Panc1 (cell line): ENCODE results near the gene TRIM22. TPM values are rescaled to one million over a fixed set of nuclear protein-coding genes. Genes with fewer than 3 reads are reported as not detected.

ENCODE experiments used
- ATAC-seq: fragments of 200-7000 bp; cut with Tn5 transposase; 2 replicates; pipeline ENCODE4 v1.9.1; 2020; ENCODE audit warnings: mild to moderate bottlenecking, moderate library complexity
- Bru-seq: library from RNA; stranded (reverse); fragments of 400-500 nt; gene quantifications from one replicate; lab custom pipeline; 2021; lab: Mats Ljungman, UMichigan
- BruChase-seq, 2 experiments: library from RNA; stranded (reverse); fragments of 400-500 nt; gene quantifications; one replicate each; lab custom pipeline; 2021; lab: Mats Ljungman, UMichigan
- BruUV-seq: library from RNA; stranded (reverse); fragments of 400-500 nt; replicated peaks from 2 replicates; lab custom pipeline; 2021; lab: Mats Ljungman, UMichigan
- CTCF ChIA-PET: fragments of 300-600 bp; sonication (Branson Sonifier 250); formaldehyde crosslinking; loops from one replicate; lab custom pipeline; 2022; ENCODE audit warnings: antibody characterized with exemption; lab: Charles Lee
- POLR2A ChIA-PET: fragments of 300-600 bp; sonication (Branson Sonifier 250); formaldehyde crosslinking; loops from one replicate; lab custom pipeline; 2022; ENCODE audit warnings: antibody characterized with exemption; lab: Charles Lee
- DNase-seq: peaks from one replicate; pipeline ENCODE4 v3.0.0-alpha.2; 2010; ENCODE audit warnings: low read depth, low spot score
- H3K27ac ChIP-seq: 2 replicates; pipeline ENCODE4 v1.5.1; 2011; ENCODE audit warnings: mild to moderate bottlenecking, low read length, inconsistent platforms
- H3K27me3 ChIP-seq: fragments of 200-500 bp; sonication (Bioruptor generic); 2 replicates; pipeline ENCODE4 v1.6.0; 2014; ENCODE audit warnings: low read length, inconsistent platforms; ENCODE audit not compliant: control insufficient read depth, insufficient read depth
- H3K36me3 ChIP-seq: fragments of 200-500 bp; sonication (Bioruptor generic); 2 replicates; pipeline ENCODE4 v1.5.1; 2014; ENCODE audit warnings: inconsistent platforms, mild to moderate bottlenecking, low read length, moderate library complexity; ENCODE audit not compliant: control insufficient read depth, insufficient read depth
- H3K4me1 ChIP-seq: 2 replicates; pipeline ENCODE4 v1.5.1; 2011; ENCODE audit warnings: inconsistent platforms, mild to moderate bottlenecking, low read length, moderate library complexity; ENCODE audit not compliant: control insufficient read depth, insufficient read depth
- H3K4me3 ChIP-seq, 2 experiments: 2 replicates each; pipeline ENCODE4 v1.5.1; 2011 to 2012; ENCODE audit warnings: low read depth in 2 of 2, low read length in 2 of 2, mild to moderate bottlenecking in 2 of 2, inconsistent platforms in 1 of 2, moderate library complexity in 1 of 2
- H3K9me3 ChIP-seq: fragments of 200-500 bp; sonication (Bioruptor generic); 2 replicates; pipeline ENCODE4 v1.5.1; 2014; ENCODE audit warnings: low read depth, mild to moderate bottlenecking, inconsistent platforms, low read length, moderate library complexity; ENCODE audit not compliant: control insufficient read depth, insufficient read depth
- CTCF ChIP-seq: fragments of 450-650 bp; IDR thresholded peaks from 2 replicates; pipeline ENCODE4 v1.5.1; 2017; ENCODE audit warnings: mild to moderate bottlenecking
- POLR2AphosphoS5 ChIP-seq: IDR thresholded peaks from 2 replicates; pipeline ENCODE4 v1.6.1; 2012; ENCODE audit warnings: mild to moderate bottlenecking, low read depth, low read length, moderate library complexity
- REST ChIP-seq, 2 experiments: IDR thresholded peaks; 2 replicates each; pipeline ENCODE4 v1.6.1; 2011 to 2012; ENCODE audit warnings: low read depth in 2 of 2, control low read depth in 1 of 2, low read length in 1 of 2, mild to moderate bottlenecking in 1 of 2, moderate library complexity in 1 of 2; ENCODE audit not compliant: insufficient read depth in 1 of 2
- SIN3A ChIP-seq: IDR thresholded peaks from 2 replicates; pipeline ENCODE4 v1.6.1; 2012; ENCODE audit warnings: low read depth, mild to moderate bottlenecking, low read length, moderate library complexity, borderline replicate concordance; ENCODE audit not compliant: insufficient read depth
- TCF7L2 ChIP-seq: IDR thresholded peaks from 2 replicates; pipeline ENCODE4 v1.6.1; 2011; ENCODE audit warnings: mild to moderate bottlenecking, low read depth, low read length, inconsistent platforms
- in situ Hi-C: cut with HindIII; loops from 2 replicates; pipeline ENCODE4 v1.10.0; 2016; ENCODE audit warnings: low sequenced_read_pairs, low pct_unique_long_range_greater_than_20kb
- intact Hi-C: fragments of 100-400 bp; cut with micrococcal nuclease; formaldehyde crosslinking; loops from one replicate; pipeline ENCODE4 v1.10.0; 2022; ENCODE audit not compliant: unreplicated experiment
- long read RNA-seq: library from polyadenylated mRNA; unstranded; transcript quantifications from one replicate; pipeline ENCODE4 v2.0.0, GENCODE V29; 2021; ENCODE audit not compliant: unreplicated experiment
- polyA plus RNA-seq: library from polyadenylated mRNA; unstranded; fragments of >200 nt; gene quantifications from one replicate; pipeline ENCODE4 v1.2.1, GENCODE V29; 2012; ENCODE audit warnings: missing spikeins; ENCODE audit not compliant: insufficient read length
- total RNA-seq: library from RNA; stranded (reverse); gene quantifications from one replicate; pipeline ENCODE4 v1.2.1, GENCODE V29; 2021; ENCODE audit not compliant: unreplicated experiment

The TRIM22 gene
- total RNA-seq, result 1.4 TPM
- polyA plus RNA-seq, result 0.17 TPM
- percentile 27 among the genes with signal in this experiment for Bru-seq, nascent RNA
- percentile 32 among the genes with signal in this experiment for BruChase-seq, experiment 1, labeled RNA remaining after a 2-hour chase
- BruChase-seq, experiment 2, labeled RNA remaining after a 6-hour chase, result percentile 34 among the genes with signal in this experiment
- long read RNA-seq, partial matches to known transcripts, result 0 of 1 reads
- long read RNA-seq, other reads (novel, unspliced or antisense), result 1 of 1 reads

- ATAC-seq, result no peak
- CTCF ChIA-PET, result no interaction called here
- in situ Hi-C loops (no loop called here), intact Hi-C loops (loop anchor here (5.0 kb wide), 1 partner anchor 92 kb away; the partner anchor contains the start of gene TRIM6)
- POLR2A ChIA-PET, result no interaction called here
- H3K4me1 ChIP-seq, result peaks cover 3% of the 10 kb centered on the region; the same call in 1 of the 2 replicates
- no peak within 1 kb of the TSS; a peak in 1 of 4 replicates for H3K4me3 ChIP-seq
- DNase-seq, result no peak
- TF ChIP-seq REST (IDR thresholded peaks at IDR 0.05; ENCODE audit: insufficient read depth in 1 of 2, low read depth in 2 of 2, low read length in 1 of 2) (no peak), CTCF (no peak), SIN3A (no peak), TCF7L2 (no peak), POLR2AphosphoS5 (no peak)
- H3K27ac ChIP-seq, result no peak within 1 kb of the TSS
- no peaks in the 10 kb centered on the region for H3K36me3 ChIP-seq
- H3K27me3 ChIP-seq, result no peaks in the 10 kb centered on the region
- BruUV-seq, result no TSS peak
- no peaks in the 10 kb centered on the region for H3K9me3 ChIP-seq
These were observed at the start of gene TRIM22 for GRCh38 chr11:5689551-5689983. TRIM22 (plus strand) TSS chr11:5689790; CDS start chr11:5696233, 6,443 bp downstream.

- no TSS peak for BruUV-seq
- ATAC-seq (no peak), DNase-seq (no peak)
- no peaks in the 10 kb centered on the region for H3K36me3 ChIP-seq
- no peaks in the 10 kb centered on the region for H3K9me3 ChIP-seq
- no peak overlapping the region for H3K4me3 ChIP-seq
- H3K27ac ChIP-seq, result no peak overlapping the region
- H3K4me1 ChIP-seq, result no peaks in the 10 kb centered on the region
- in situ Hi-C loops (no loop called here), intact Hi-C loops (no loop called here)
- no peak for TF ChIP-seq TCF7L2
- no peak for TF ChIP-seq SIN3A
- no peak for TF ChIP-seq REST (IDR thresholded peaks at IDR 0.05; ENCODE audit: insufficient read depth in 1 of 2, low read depth in 2 of 2, low read length in 1 of 2)
- TF ChIP-seq CTCF, result no peak
- ChIA-PET CTCF (no interaction called here), POLR2A (no interaction called here)
- H3K27me3 ChIP-seq, result no peaks in the 10 kb centered on the region
These were observed 49.6 kb upstream of the TRIM22 start for GRCh38 chr11:5639953-5640352.
